Astrocyte (in vitro differentiated cells and primary cell): Measurements from ENCODE around the gene C19orf25. TPM values are rescaled to one million over a fixed set of nuclear protein-coding genes. Genes with fewer than 3 reads are reported as not detected.

Experiments
- DNase-seq: peaks from one replicate; pipeline ENCODE4 v3.0.0-alpha.2; 2010; ENCODE audit warnings: low read depth
- FAIRE-seq: peaks from 2 replicates; lab custom pipeline; 2011; peaks lifted over from hg19 to GRCh38; lab: Jason Lieb, UNC
- H2AFZ ChIP-seq: 2 replicates; pipeline ENCODE4 v1.6.0; 2012; ENCODE audit warnings: low read depth, low read length, inconsistent platforms
- H3K27ac ChIP-seq: 2 replicates; pipeline ENCODE4 v1.5.1; 2011; ENCODE audit warnings: low read depth, low read length, inconsistent platforms
- H3K27me3 ChIP-seq: 2 replicates; pipeline ENCODE4 v1.6.0; 2011; ENCODE audit warnings: low read length, inconsistent platforms; ENCODE audit not compliant: insufficient read depth
- H3K36me3 ChIP-seq: 2 replicates; pipeline ENCODE4 v1.5.1; 2011; ENCODE audit warnings: low read length, inconsistent platforms; ENCODE audit not compliant: insufficient read depth
- H3K4me1 ChIP-seq: 2 replicates; pipeline ENCODE4 v1.5.1; 2011; ENCODE audit warnings: low read length, inconsistent platforms; ENCODE audit not compliant: insufficient read depth
- H3K4me2 ChIP-seq: 2 replicates; pipeline ENCODE4 v1.6.0; 2012; ENCODE audit warnings: low read length, inconsistent platforms
- H3K4me3 ChIP-seq: 2 replicates; pipeline ENCODE4 v1.5.1; 2011; ENCODE audit warnings: low read depth, mild to moderate bottlenecking, low read length, inconsistent platforms; ENCODE audit not compliant: insufficient read depth
- H3K79me2 ChIP-seq: 2 replicates; pipeline ENCODE4 v1.6.0; 2012; ENCODE audit warnings: mild to moderate bottlenecking, low read length, inconsistent platforms; ENCODE audit not compliant: insufficient read depth
- H3K9ac ChIP-seq: 2 replicates; pipeline ENCODE4 v1.6.0; 2012; ENCODE audit warnings: mild to moderate bottlenecking, low read length, inconsistent platforms
- H3K9me3 ChIP-seq: 2 replicates; pipeline ENCODE4 v1.5.1; 2012; ENCODE audit warnings: low read depth, mild to moderate bottlenecking, low read length, inconsistent platforms; ENCODE audit not compliant: insufficient read depth
- H4K20me1 ChIP-seq: 2 replicates; pipeline ENCODE4 v1.6.0; 2012; ENCODE audit warnings: low read length, inconsistent platforms; ENCODE audit not compliant: insufficient read depth
- H3K27ac Mint-ChIP-seq: one replicate; pipeline ENCODE4 v1.8.0; 2021; ENCODE audit warnings: mild to moderate bottlenecking, mixed read lengths; ENCODE audit not compliant: unreplicated experiment
- H3K27me3 Mint-ChIP-seq: one replicate; pipeline ENCODE4 v1.8.0; 2021; ENCODE audit warnings: low read depth, mixed read lengths; ENCODE audit not compliant: unreplicated experiment
- H3K36me3 Mint-ChIP-seq: one replicate; pipeline ENCODE4 v1.8.0; 2021; ENCODE audit warnings: low read depth, mixed read lengths; ENCODE audit not compliant: unreplicated experiment
- H3K4me1 Mint-ChIP-seq: one replicate; pipeline ENCODE4 v1.8.0; 2021; ENCODE audit warnings: low read depth, mixed read lengths; ENCODE audit not compliant: unreplicated experiment
- H3K4me3 Mint-ChIP-seq: one replicate; pipeline ENCODE4 v1.8.0; 2021; ENCODE audit warnings: mild to moderate bottlenecking, moderate library complexity, mixed read lengths; ENCODE audit not compliant: unreplicated experiment
- H3K9me3 Mint-ChIP-seq: one replicate; pipeline ENCODE4 v1.8.0; 2021; ENCODE audit warnings: mild to moderate bottlenecking, mixed read lengths; ENCODE audit not compliant: unreplicated experiment
- EZH2 ChIP-seq: IDR thresholded peaks from 2 replicates; pipeline ENCODE4 v1.6.1; 2012; ENCODE audit warnings: mild to moderate bottlenecking, low read length, inconsistent platforms; ENCODE audit not compliant: insufficient read depth
- total RNA-seq: library from RNA; stranded (reverse); gene quantifications from 2 replicates; pipeline ENCODE4 v1.2.1, GENCODE V29; 2021
- TF ChIP-seq, protein P1 (sequence below): IDR thresholded peaks from 2 replicates; pipeline ENCODE4 v1.5.1; 2011; ENCODE audit warnings: low read depth, mild to moderate bottlenecking, inconsistent platforms, low read length, moderate library complexity; ENCODE audit not compliant: insufficient read depth

Gene C19orf25
- total RNA-seq, 1 donor from 2014 or later, result 32.4 TPM

GRCh38 chr19:1526979-1527649 lies 48.1 kb upstream of the C19orf25 start:
- no peaks in the 10 kb centered on the region for H3K36me3 ChIP-seq
- H3K36me3 Mint-ChIP-seq, result peaks cover 3% of the 10 kb centered on the region
- H3K4me1 Mint-ChIP-seq, result no peaks in the 10 kb centered on the region
- peaks cover 4% of the 10 kb centered on the region for H3K9me3 Mint-ChIP-seq
- H3K79me2 ChIP-seq, result no peaks in the 10 kb centered on the region
- peak overlapping the region; percentile 62 for H3K27ac Mint-ChIP-seq
- no peak for FAIRE-seq
- TF ChIP-seq, protein P1, sequence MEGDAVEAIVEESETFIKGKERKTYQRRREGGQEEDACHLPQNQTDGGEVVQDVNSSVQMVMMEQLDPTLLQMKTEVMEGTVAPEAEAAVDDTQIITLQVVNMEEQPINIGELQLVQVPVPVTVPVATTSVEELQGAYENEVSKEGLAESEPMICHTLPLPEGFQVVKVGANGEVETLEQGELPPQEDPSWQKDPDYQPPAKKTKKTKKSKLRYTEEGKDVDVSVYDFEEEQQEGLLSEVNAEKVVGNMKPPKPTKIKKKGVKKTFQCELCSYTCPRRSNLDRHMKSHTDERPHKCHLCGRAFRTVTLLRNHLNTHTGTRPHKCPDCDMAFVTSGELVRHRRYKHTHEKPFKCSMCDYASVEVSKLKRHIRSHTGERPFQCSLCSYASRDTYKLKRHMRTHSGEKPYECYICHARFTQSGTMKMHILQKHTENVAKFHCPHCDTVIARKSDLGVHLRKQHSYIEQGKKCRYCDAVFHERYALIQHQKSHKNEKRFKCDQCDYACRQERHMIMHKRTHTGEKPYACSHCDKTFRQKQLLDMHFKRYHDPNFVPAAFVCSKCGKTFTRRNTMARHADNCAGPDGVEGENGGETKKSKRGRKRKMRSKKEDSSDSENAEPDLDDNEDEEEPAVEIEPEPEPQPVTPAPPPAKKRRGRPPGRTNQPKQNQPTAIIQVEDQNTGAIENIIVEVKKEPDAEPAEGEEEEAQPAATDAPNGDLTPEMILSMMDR, result no peak
- TF ChIP-seq EZH2, result no peak
- no peak overlapping the region for H3K27ac ChIP-seq
- peaks cover 3% of the 10 kb centered on the region for H3K9me3 ChIP-seq
- no peak overlapping the region for H2AFZ ChIP-seq
- no peaks in the 10 kb centered on the region for H3K4me1 ChIP-seq
- no peak overlapping the region for H3K4me3 ChIP-seq
- H3K27me3 ChIP-seq, result peaks cover 27% of the 10 kb centered on the region
- H4K20me1 ChIP-seq, result peaks cover 7% of the 10 kb centered on the region
- no peak for DNase-seq
- H3K9ac ChIP-seq, result no peak overlapping the region
- H3K4me2 ChIP-seq, result no peak overlapping the region
- no peak overlapping the region for H3K4me3 Mint-ChIP-seq
- peaks cover 38% of the 10 kb centered on the region for H3K27me3 Mint-ChIP-seq

DNA sequence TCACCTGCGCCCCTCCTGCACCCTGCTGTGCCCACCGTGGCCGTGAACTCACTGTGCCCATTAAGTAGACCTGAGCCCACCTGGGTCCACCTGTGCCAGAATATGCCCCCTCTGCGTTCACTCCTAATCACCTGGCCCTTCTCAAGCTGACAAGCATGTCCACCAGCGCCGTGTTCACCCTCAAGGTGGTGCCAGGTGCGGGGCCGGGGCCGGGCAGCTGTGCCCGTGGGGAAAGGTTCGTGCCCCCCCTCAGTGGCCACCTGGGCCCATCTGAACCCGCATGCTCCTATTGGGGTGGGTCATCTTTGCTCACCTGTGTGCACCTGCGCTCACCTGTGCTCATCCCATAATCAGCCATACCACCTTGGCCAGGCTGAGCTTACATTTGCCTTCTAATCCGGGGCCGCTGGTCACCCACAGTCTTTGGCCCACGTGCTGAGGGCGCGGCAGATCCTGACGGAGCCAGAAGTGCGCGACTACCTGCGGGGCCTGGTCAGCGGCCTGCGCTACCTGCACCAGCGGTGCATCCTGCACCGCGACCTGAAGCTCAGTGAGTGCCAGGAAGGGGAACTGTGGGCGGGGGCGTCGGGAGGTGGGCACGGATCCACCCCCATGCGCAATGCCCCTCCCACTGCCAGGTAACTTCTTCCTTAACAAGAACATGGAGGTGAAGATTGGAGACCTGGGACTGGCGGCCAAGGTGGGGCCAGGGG lies 47.2 kb upstream of the C19orf25 start:
- H3K27me3 Mint-ChIP-seq, result peaks cover 46% of the 10 kb centered on the region
- Histone ChIP-seq H4K20me1 (peaks cover 7% of the 10 kb centered on the region), H2AFZ (no peak overlapping the region), H3K27me3 (peaks cover 27% of the 10 kb centered on the region), H3K36me3 (no peaks in the 10 kb centered on the region), H3K79me2 (no peaks in the 10 kb centered on the region), H3K4me3 (no peak overlapping the region), H3K4me2 (no peak overlapping the region), H3K9me3 (peaks cover 3% of the 10 kb centered on the region), H3K4me1 (no peaks in the 10 kb centered on the region), H3K9ac (no peak overlapping the region), H3K27ac (no peak overlapping the region)
- no peak for TF ChIP-seq EZH2
- TF ChIP-seq, protein P1, result no peak
- FAIRE-seq (no peak), DNase-seq (no peak)
- peaks cover 4% of the 10 kb centered on the region for H3K9me3 Mint-ChIP-seq
- H3K4me1 Mint-ChIP-seq, result no peaks in the 10 kb centered on the region
- peaks cover 3% of the 10 kb centered on the region for H3K36me3 Mint-ChIP-seq
- H3K27ac Mint-ChIP-seq, result no peak overlapping the region
- H3K4me3 Mint-ChIP-seq, result no peak overlapping the region

DNA sequence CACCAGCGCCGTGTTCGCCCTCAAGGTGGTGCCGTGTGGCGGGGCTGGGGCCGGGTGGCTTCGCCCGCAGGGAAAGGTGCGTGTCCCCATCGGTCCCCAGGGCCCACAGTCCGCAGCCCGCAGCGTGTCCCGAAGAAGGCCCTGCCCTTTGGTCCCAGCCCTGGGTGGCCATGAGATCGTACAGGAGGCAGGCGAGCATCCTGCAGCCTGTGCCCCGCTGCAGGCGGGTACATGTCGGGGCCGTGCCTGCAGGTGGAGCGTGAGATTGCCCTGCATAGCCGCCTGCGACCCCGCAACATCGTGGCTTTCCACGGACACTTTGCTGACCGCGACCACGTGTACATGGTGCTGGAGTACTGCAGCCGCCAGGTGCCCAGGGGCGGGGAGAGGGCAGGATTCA lies 46.3 kb upstream of the C19orf25 start:
- no peak for FAIRE-seq
- H3K27ac Mint-ChIP-seq, result no peak overlapping the region
- TF ChIP-seq EZH2, result no peak
- TF ChIP-seq, protein P1, result no peak
- Histone ChIP-seq H3K9me3 (peaks cover 3% of the 10 kb centered on the region), H3K36me3 (no peaks in the 10 kb centered on the region), H3K4me3 (no peak overlapping the region), H4K20me1 (peaks cover 7% of the 10 kb centered on the region), H3K27ac (no peak overlapping the region), H3K4me1 (no peaks in the 10 kb centered on the region), H3K4me2 (no peak overlapping the region), H3K27me3 (peaks cover 27% of the 10 kb centered on the region), H2AFZ (no peak overlapping the region), H3K79me2 (no peaks in the 10 kb centered on the region), H3K9ac (no peak overlapping the region)
- H3K27me3 Mint-ChIP-seq, result peaks cover 48% of the 10 kb centered on the region
- no peak for DNase-seq
- H3K36me3 Mint-ChIP-seq, result peaks cover 3% of the 10 kb centered on the region
- H3K9me3 Mint-ChIP-seq, result peaks cover 4% of the 10 kb centered on the region
- no peak overlapping the region for H3K4me3 Mint-ChIP-seq
- no peaks in the 10 kb centered on the region for H3K4me1 Mint-ChIP-seq
